ENCODE measurements around the gene SELPLG.
"Not testable (repeated sequence)": the region's sequence is repeated elsewhere in the genome, so short reads cannot be mapped to it uniquely, and the experiment has no call there.

SELPLG gene

GRCh38 chr12:108623577-108623976 is 10.1 kb downstream of the SELPLG start:
- TF ChIP-seq POLR2A (IDR thresholded peaks at IDR 0.05; ENCODE audit: low read depth, low read length), result no peak
- FAIRE-seq, result no peak
- no peak for DNase-seq (ENCODE audit: insufficient read length, low spot score)

GRCh38 chr12:108622921-108623514 is 10.7 kb downstream of the SELPLG start:
- FAIRE-seq (no peak), DNase-seq (ENCODE audit: insufficient read length, low spot score) (no peak)
- no peak for TF ChIP-seq POLR2A (IDR thresholded peaks at IDR 0.05; ENCODE audit: low read depth, low read length)

GRCh38 chr12:108622421-108622820 is 11.3 kb downstream of the SELPLG start:
- DNase-seq (ENCODE audit: insufficient read length, low spot score) (no peak), FAIRE-seq (no peak)
- no peak for TF ChIP-seq POLR2A (IDR thresholded peaks at IDR 0.05; ENCODE audit: low read depth, low read length)

- FAIRE-seq (no peak), DNase-seq (ENCODE audit: insufficient read length, low spot score) (no peak)
- no peak for TF ChIP-seq POLR2A (IDR thresholded peaks at IDR 0.05; ENCODE audit: low read depth, low read length)
Measured at GRCh38 chr12:108621161-108621560, 12.5 kb downstream of the SELPLG start.

GRCh38 chr12:108620236-108620879 is 13.3 kb downstream of the SELPLG start:
- no peak for TF ChIP-seq POLR2A (IDR thresholded peaks at IDR 0.05; ENCODE audit: low read depth, low read length)
- no peak for FAIRE-seq
- no peak for DNase-seq (ENCODE audit: insufficient read length, low spot score)

- no peak for FAIRE-seq
- TF ChIP-seq POLR2A (IDR thresholded peaks at IDR 0.05; ENCODE audit: low read depth, low read length), result no peak
Measured at GRCh38 chr12:108619369-108620160, 14.1 kb downstream of the SELPLG start.

GRCh38 chr12:108618953-108619274 is 14.8 kb downstream of the SELPLG start:
- not testable (repeated sequence) for DNase-seq (ENCODE audit: insufficient read length, low spot score); FAIRE-seq

More at GRCh38 chr12:108619369-108620160, 14.1 kb downstream of the SELPLG start:
- DNase-seq (ENCODE audit: insufficient read length, low spot score), result no peak

GRCh38 chr12:108618079-108618952 is 15.4 kb downstream of the SELPLG start:
- TF ChIP-seq POLR2A (IDR thresholded peaks at IDR 0.05; ENCODE audit: low read depth, low read length), result no peak
- DNase-seq (ENCODE audit: insufficient read length, low spot score) (peak; percentile 78), FAIRE-seq (no peak)

GRCh38 chr12:108616941-108617858 is 16.5 kb downstream of the SELPLG start:
- FAIRE-seq (no peak), DNase-seq (ENCODE audit: insufficient read length, low spot score) (peak; percentile 76)
- 0 out of 2 replicates have a peak, but pooled peaks have one; percentile 6 for TF ChIP-seq POLR2A (IDR thresholded peaks at IDR 0.05; ENCODE audit: low read depth, low read length)

GRCh38 chr12:108616359-108616758 is 17.3 kb downstream of the SELPLG start:
- no peak for TF ChIP-seq POLR2A (IDR thresholded peaks at IDR 0.05; ENCODE audit: low read depth, low read length)
- FAIRE-seq (no peak), DNase-seq (ENCODE audit: insufficient read length, low spot score) (no peak)

GRCh38 chr12:108615918-108616317 is 17.8 kb downstream of the SELPLG start:
- FAIRE-seq, result no peak
- TF ChIP-seq POLR2A (IDR thresholded peaks at IDR 0.05; ENCODE audit: low read depth, low read length), result no peak
- DNase-seq (ENCODE audit: insufficient read length, low spot score), result no peak

GRCh38 chr12:108614639-108615038 is 19.1 kb downstream of the SELPLG start:
- no peak for TF ChIP-seq POLR2A (IDR thresholded peaks at IDR 0.05; ENCODE audit: low read depth, low read length)
- DNase-seq (ENCODE audit: insufficient read length, low spot score) (no peak), FAIRE-seq (no peak)

GRCh38 chr12:108614041-108614440 is 19.7 kb downstream of the SELPLG start:
- no peak for FAIRE-seq
- no peak for DNase-seq (ENCODE audit: insufficient read length, low spot score)

More at GRCh38 chr12:108614041-108614440, 19.7 kb downstream of the SELPLG start:
- no peak for TF ChIP-seq POLR2A (IDR thresholded peaks at IDR 0.05; ENCODE audit: low read depth, low read length)

Measured in H54 (cell line).